GM18519 (cell line): Measurements from ENCODE around the gene RAB40C.
A peak's percentile ranks its signal among the peaks of the same experiment; 100 is the strongest.

ENCODE experiments used
- ATAC-seq: cut with Tn5 transposase; IDR thresholded peaks from one replicate; pipeline ENCODE4 v1.9.1; 2021; ENCODE audit warnings: mild to moderate bottlenecking, moderate library complexity; ENCODE audit not compliant: unreplicated experiment, low FRiP score

RAB40C gene

GRCh38 chr16:574021-574760 lies 15.7 kb upstream of the RAB40C start:
- no peak for ATAC-seq

- ATAC-seq, result no peak
These were observed 14.3 kb upstream of the RAB40C start for GRCh38 chr16:575354-576196.

GRCh38 chr16:576197-576822 lies 13.6 kb upstream of the RAB40C start:
- no peak for ATAC-seq

- no peak for ATAC-seq
These were observed 13.1 kb upstream of the RAB40C start for GRCh38 chr16:576823-577201.

GRCh38 chr16:577796-578195 lies 12.1 kb upstream of the RAB40C start:
- no peak for ATAC-seq

- no peak for ATAC-seq
These were observed 11.5 kb upstream of the RAB40C start for GRCh38 chr16:578232-578869.

GRCh38 chr16:578870-579405 lies 10.9 kb upstream of the RAB40C start:
- no peak for ATAC-seq

- ATAC-seq, result no peak
These were observed 9.5 kb upstream of the RAB40C start for GRCh38 chr16:580141-580945.

- ATAC-seq, result no peak
These were observed 8.8 kb upstream of the RAB40C start for GRCh38 chr16:580946-581498.

GRCh38 chr16:582218-582613 lies 7.7 kb upstream of the RAB40C start:
- no peak for ATAC-seq

- no peak for ATAC-seq
These were observed 7.1 kb upstream of the RAB40C start for GRCh38 chr16:582614-583331.

GRCh38 chr16:583470-583814 lies 6.4 kb upstream of the RAB40C start:
- ATAC-seq, result no peak

- ATAC-seq, result no peak
These were observed 5.9 kb upstream of the RAB40C start for GRCh38 chr16:583815-584591.

GRCh38 chr16:585351-585750 lies 4.5 kb upstream of the RAB40C start:
- ATAC-seq, result no peak

- ATAC-seq, result no peak
These were observed 3.7 kb upstream of the RAB40C start for GRCh38 chr16:586047-586644.

GRCh38 chr16:586645-587590 lies 2.9 kb upstream of the RAB40C start:
- no peak for ATAC-seq

- ATAC-seq, result peak; percentile 9
These were observed 1.3 kb upstream of the RAB40C start for GRCh38 chr16:588639-588888.
